A172 (cell line): Measurements from ENCODE around the gene GNAI3. TPM values are rescaled to one million over a fixed set of nuclear protein-coding genes. Genes with fewer than 3 reads are reported as not detected.

ENCODE experiments used
- DNase-seq: peaks from one replicate; pipeline ENCODE4 v3.0.0-alpha.2; 2015; ENCODE audit warnings: low spot score
- total RNA-seq: library from RNA; depleted of rRNA; stranded (reverse); fragments of >200 nt; shearing (Covaris generic); gene quantifications from 2 replicates; pipeline ENCODE4 v1.2.3, GENCODE V29; 2014

GNAI3 gene
- total RNA-seq, 1 experiment from 2014 or later = 14.8 TPM

DNA sequence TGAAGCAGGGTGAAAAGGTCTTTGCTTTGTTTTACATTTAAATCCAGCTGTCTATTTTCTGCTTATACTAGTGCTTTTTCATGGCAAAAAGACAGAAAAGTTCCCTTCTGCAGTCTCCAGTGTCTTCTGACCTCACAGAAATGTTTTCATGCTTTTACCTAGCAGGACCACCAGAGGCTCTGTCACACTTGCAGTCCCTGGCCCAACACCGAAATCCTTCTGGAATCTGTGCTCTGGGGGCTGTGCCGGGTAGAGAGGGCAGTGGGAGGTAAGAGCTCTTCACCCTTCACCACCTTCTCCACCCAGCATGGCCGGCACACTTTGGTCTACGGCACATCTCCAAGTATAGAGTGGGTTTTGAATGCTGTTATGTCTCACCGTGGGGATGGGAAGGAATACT is 50.2 kb downstream of the GNAI3 start:
- no peak for DNase-seq

DNA sequence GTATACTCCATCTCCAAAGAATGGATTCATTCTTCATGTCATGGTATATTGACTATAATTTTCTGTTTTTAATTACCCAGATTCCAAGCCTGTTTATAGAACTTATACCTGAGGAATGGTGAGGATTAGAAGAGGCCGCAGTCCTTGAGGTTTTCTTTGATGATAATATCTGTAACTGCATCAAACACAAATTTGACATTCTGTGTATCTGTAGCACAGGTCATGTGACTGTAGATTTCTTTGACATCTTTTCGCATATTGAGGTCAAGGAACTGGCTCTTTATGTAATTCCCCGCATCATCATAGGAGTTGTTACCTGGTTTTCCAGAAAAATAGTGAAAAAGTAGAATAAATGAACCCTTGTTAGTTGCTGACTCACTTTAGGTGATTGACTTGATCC is 54.8 kb downstream of the GNAI3 start:
- DNase-seq = no peak

DNA sequence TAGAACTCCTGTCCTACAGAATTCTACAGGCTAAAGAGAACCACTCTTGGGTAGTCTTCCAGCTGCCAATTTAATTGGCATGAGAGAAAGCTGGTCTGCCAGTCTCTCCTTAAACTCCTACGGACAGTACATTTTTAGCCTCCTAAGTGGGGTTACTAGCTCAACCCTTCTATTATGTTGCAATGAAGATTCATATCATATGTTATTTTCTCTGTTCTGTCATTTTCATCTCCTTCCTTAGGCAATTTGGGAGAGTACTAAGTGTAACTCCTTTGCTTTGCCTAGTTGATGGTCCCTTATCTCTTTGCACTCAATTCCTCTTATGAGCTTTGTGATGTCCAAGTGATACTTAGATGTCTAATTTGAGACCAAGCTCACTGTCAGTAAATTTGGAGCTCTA is 57.0 kb downstream of the GNAI3 start:
- DNase-seq = no peak

DNA sequence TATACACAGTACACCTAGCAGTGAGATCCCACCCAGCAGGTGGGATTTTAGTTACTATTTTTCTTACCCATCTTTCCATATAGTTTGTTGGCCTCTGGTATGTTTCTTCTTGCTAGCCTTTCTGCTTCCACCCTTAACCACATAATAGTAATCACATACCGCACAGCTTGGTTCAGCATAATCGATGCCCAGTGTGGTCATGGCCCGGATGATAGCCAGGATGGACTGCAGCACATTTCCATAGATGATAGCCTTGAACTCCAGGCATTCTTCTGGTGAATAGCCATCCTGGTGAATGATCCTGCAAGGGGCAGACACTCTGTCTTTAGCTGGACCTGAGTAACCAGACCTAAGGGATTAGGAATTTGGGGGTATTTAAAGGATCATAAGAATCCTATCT is 61.5 kb downstream of the GNAI3 start:
- no peak for DNase-seq

DNA sequence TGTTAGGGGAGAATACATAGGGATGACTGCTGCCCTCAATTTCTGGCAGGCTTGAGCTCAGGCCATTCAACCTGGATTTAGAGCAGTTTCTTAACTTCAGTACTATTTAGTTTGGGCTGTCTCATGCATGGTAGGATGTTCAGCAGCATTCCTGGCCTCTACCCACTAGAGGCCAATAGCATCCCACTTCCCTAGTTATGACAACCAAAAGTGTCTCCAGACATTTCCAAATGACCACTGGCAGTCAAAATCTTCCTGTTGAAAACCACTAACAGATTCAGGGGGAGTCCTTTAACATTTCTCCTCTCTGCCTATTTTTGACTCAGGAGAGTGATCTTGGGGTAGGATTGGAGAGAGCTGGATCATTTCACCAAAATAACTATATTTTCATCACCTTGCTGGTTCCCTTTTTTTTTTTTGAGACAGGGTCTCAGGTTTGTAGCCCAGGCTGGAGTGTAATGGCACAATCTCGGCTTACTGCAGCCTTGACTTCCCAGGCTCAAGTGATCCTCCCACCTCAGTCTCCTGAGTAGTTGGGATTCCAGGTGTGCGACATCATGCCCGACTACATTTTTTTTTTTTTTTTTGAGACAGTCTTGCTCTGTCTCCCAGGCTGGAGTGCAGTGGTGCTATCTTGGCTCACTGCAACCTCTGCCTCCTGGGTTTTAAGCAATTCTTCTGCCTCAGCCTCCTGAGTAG is 62.3 kb downstream of the GNAI3 start:
- DNase-seq = peak; percentile 52

DNA sequence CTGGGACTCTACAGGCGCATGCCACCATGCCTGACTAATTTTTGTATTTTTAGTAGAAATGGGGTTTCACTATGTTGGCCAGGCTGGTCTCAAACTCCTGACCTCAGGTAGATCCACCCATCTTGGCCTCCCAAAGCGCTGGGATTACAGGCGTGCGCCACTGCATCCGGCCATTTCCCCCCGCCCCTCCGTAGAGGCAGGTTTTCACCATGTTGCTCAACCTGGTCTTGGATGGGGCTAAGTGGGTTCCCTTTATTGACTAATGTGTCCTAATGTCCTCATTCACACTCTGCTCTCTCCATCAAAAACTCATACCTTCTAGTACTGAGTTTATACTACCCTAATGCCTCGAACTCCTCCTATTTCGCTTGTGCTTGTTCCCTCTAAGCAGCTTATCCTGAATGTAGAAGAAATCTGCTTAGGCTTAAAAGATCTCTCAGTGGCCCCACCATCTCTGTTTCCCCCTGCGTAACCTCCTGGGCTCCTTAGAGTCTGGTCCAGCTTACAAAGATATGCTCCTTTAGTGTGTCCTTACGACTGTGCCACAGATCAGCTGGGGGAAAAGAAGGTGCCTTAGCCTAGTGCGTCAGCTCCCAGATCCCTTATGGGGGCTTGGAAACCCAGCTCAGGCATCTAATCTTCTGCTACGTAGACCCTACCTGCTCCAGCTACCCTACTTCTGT is 63.0 kb downstream of the GNAI3 start:
- no peak for DNase-seq

DNA sequence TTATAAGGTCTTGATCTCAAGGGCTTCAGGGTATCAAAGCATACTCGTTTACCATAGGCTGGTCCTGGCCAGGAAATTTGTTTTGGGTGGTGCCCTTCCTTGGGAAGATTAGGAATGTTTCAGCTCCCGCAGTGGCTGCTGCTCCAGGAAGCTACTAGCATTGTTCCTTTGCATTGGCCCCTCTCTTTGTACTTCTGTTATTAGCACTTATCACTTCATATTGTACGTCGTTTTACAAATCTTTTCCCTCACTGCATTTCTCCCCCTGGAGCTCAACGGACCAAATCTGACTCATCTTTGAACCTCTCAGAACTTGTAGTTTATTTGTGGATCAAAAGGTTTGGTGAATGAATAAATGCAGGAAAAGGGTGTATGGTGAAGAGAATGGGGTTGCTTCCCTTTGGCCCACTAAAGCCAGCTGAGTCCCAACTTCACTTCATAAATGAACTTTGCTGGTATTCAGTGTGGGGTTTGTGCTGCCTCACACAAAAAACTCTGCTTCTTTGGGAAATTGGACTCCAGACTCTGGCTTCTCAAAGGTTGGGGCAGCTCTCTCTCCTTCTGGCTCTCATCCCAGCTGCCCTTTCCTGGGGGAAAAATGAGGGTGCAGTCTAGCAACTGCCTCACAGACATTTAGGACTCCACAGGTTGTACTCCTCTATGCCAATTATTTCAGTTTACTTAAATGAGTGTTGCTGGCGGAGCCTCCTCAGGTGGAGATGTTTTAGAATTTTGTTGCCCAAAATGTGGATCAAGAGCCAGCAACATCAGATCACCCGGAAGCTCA is 65.1 kb downstream of the GNAI3 start:
- no peak for DNase-seq

DNA sequence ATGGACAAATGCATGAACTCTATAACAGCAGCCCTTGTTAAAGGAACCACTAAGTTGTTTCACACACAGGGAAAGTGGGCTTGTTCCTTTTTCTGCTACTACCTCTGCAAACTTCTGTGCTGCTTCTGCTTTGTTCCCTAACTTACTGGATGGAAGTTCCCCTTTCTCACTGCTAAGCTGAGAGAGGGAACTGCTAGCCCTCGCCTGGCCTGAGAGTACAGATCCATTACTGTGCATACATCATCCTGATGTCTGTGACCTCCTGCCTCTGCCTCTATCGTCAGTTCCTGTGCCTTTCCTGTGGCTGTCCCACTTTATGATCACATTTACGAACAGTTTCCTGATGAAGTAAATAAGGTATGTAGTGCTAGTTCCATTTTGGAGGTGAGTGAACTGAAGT is 67.5 kb downstream of the GNAI3 start:
- DNase-seq = no peak

DNA sequence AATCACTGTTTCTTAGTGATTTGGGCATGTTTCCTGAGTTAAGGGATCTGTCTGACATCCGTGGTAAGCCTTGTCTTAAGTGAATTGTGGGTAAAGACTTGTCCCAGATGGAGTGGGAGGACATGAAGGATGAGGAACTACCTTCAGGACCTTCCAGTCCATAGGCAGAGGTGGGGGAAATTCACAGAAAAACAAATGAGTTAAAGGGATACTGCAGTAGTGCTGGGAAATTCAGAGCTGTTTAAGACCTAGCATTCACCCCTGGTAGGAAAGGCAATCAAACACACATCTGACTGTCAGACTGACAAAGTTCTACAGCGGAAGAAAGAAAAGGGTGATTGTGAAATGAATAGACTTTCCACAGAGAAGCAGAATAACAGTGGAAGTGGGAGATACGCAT is 68.0 kb downstream of the GNAI3 start:
- DNase-seq = no peak

DNA sequence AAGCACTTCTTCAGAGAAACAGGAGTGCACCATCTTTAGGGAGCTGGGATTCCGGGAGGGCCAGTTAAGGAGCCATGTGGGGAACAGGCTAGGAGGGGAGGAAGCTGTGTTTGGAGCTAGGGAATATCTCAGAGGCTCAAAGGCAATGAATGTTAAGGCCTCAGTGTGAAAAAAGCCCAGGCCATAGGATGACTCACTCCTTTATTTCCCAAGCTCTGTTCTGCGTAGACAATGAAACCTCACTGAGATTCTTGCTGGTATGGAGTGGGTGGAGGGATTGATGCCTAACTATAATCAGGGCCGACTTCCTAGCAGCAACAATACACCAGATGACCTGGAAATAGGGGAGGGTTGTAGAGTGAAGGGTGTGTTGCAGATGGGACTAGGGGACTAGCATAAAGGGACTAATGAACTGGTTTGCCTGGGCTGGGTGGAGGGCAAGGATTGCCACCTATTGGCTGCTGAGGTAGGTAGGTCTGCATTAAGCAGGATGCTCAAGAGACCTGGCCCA is 68.9 kb downstream of the GNAI3 start:
- peak; percentile 69 for DNase-seq

DNA sequence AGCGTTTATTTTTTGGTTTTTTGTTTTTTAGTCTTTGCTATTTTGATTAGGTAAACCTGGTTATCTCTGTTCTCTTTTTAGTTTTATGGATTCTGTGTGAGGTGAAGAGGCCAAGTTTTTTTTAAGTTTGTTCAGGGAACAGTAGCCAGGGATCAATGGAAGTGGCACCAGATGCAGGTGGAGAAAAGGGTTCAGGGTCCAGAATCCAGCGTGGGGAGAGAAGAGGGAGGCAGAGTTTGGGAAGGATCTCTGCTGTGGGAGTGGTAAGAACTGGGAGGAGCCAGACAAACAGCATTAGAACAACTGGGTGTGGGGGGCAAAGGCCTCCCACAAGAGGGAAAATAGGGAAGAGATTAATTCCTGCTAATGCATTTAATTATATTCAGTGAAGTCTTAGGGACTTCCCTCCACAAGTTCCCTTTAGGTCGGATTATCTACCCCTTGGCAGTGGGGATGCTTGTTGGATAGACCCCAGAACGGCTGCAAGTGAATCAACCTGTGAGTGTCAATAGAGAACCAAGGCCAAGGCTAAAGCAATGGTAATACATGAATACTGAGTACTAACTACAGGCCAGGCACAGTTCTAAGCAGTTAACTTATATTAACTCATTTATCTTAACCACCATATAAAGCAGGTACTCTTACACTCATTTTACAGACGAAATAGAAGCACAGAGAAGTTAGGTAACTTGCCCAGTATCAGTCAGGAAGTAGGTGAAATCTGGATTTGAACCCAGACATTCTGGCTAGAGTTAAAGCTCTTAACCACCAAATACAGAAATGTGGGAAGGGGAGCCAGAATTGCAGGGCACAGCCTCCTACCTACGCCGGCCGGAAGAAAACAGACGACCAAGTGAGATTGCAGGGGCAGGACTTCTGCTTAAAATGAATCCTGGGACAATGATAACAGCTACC is 70.5 kb downstream of the GNAI3 start:
- no peak for DNase-seq

DNA sequence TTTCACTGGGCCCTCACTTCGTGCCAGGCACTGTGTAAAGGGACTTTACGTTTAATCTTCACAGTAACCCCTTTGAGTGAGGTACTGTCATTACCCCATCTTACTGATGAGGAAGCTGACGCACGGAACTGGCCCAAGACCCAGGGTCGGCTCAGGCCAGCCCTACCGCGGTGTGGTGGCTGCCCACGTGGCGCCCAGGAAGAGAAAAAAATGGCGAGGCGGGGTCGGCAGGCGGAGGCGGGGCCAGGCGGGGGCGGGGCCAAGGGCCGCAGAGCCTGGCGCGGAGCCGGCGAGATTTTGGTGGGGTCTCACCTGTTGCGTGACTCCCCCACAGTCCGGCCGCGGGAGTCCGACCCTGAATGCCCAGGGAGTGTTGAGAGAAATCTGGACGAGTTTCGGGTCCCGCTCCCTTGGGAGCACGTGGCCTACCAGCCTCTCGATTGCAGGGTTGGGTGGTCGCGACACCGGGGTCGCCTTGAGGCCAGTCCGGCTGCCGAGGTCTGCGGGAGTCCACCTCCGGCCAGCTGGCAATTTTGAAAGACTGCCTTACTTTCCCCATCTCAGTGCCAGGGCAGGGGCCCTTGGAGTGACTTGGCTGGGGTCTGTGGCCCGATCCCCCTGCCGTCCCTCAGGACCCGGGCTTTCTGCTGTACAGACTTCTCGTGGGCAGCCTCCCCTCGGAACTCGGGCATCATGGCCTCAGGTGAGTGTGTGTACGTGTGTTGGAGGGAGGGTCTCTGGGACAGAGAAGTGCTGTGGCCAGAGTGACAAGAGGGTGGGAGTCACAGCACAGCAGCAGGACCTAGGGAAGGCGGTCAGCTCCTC is 71.4 kb downstream of the GNAI3 start, which contains the start of the genes AMPD2 and GNAT2:
AMPD2 (plus strand) TSS at position 262 of the 825 bp plus-strand sequence. CDS start 1,339 bp downstream, outside the sequence.
GNAT2 (minus strand) TSS at position 41 of the 825 bp plus-strand sequence. CDS start 6,746 bp downstream, outside the sequence.
- DNase-seq = peak; percentile 58

DNA sequence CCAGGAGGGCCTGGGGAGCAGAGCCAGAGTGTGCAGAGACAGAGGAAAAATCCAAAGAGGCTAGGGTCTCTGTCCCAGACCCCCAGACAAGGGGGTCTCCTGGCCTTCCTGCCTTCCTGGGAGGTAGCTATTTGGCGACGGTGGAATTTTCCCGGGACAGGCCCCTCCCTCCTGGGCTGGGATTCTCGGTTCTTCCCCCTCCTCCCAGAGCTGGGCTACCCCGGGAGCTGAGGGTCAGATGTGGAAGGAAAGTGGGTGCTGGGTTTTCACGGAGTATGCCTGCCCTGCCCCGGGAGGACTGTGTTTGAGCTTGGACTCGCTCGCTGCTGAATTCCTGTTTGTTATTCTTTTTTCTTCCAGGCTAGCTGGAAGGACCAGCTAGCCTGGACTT is 72.0 kb downstream of the GNAI3 start:
- peak; percentile 31 for DNase-seq

DNA sequence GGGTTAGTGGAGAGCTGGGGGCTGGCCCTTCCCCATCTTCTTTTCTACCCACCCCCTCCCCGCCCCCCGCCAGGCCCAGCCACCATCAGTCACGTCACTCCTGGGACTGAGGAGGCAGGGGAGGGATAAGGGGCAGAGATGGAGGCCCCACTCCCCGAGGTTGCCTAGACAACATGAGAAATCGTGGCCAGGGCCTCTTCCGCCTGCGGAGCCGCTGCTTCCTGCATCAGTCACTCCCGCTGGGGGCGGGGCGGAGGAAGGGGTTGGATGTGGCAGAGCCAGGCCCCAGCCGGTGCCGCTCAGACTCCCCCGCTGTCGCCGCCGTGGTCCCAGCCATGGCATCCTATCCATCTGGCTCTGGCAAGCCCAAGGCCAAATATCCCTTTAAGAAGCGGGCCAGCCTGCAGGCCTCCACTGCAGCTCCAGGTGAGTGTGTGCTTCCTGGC is 72.4 kb downstream of the GNAI3 start:
- peak; percentile 90 for DNase-seq

DNA sequence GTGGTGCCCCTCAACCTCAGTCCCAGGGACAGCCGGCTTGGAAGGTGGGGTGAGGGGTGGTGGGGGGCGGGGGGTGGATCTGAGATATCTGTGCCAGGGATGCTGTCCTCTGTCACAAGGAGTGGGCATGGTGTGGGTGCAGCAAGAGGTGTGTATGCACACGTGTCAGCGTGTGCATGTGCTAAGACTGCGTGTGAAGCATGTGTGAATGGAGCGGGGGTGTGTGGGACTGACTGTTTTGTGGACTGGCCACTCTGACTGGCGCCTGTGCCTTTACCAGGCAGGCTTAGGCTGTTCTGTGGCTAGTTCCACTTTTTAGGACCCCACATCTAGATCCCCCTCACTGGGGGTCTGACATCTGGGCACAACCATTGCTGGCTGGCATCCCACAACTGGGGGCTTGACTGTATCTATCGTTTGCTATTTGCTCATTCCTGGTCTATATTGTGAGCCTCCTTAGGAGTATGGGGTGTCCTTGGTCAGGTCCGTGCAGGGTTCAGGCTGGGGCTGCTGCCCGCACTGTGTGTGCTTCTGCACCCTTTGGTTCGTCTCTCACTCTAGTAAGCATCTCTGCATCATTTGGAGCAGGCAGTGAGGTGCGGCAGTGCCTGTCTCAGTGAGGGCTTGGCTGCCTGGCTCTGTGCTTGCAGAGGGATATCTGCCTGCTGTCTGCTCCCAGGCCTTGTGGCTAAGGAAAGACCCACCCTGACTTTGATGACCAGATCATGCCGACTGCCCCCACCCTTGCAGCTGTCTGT is 73.1 kb downstream of the GNAI3 start:
- DNase-seq = no peak

DNA sequence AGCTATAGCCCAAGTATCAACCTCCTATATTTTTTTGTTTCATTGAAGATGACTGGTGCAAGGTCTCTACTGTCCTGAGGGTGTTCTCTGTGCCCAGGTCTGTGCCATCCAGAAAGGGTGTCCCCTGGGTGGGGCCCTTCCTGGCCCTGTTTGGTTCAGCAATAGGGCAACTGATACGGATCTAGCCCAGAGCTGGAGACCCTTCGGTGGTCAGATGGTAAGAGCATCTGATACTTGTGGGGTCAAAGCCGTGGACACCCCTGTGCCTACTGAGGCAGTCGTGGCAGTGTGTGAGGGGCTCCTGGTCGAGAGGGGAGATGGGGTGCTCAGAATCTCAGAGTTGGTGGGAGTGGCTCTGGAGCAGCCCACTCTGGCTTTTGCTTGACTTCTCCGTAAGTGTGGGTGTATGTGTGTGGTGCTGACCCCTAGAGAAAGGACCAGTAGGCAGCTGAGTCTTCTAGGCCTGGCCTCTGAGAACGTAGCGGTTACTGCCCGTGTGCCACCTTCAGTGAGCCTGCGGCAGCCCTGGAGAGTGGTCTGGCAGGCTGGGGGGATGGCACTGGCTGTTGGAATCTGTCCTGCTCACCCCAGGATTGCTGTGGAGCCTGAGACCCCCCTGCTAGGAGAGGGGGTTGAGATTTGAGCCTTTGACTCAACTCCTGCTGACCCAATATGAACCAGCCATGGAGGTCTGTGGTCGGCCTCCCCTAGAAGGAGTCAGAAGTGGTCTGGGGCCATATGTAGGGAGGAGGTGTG is 73.9 kb downstream of the GNAI3 start:
- DNase-seq = no peak

DNA sequence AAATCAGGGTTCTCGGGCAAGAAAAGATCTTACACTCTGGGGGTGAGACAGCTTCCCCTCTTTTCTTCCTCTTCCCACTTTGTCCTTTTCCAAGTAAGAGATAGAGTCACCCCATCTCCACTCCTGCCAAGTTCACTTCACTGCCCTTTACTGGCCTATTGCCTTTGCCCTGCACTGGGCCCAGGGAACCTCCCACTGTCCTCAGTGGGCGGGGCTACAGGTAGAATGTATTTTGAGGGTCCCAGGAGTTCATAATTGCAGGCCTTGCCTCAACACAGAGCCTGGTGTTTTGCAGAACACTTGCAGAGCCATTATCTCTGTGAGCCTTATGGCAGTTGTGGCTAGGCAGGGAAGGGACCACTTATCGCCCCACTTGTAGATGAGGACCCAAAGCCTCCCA is 74.5 kb downstream of the GNAI3 start:
- DNase-seq = no peak

DNA sequence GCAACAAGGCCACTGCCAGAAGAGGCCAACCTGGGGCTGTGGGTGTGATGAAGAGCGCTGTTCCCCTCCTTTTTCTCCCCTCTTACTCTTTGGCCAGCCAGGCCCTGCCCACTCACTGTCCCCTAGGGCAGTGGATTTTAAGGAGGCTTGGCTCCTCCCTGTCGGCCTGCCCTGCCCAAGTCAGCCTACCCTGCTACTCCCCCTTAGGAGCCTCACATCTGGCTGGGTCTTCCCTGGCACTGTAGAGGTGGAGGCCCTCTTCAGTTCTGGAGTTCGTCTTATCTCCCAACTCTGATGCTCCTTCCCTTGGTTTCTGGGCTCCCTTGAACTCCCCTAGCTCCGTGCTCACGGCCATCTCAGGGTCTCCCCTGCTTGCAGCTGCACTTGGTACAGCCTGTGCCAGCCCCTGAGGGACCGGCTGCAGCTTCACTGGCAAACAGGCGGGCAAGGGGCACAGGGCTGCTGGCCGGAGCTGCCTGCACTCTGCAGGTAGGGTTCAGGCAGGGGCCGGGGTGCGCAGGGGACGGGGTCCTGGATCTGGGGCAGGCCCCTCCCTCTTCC is 75.3 kb downstream of the GNAI3 start:
- DNase-seq = no peak
